GM19025 (cell line): ENCODE results near the gene TGFB2.

Experiments used
- ATAC-seq: cut with Tn5 transposase; IDR thresholded peaks from one replicate; pipeline ENCODE4 v1.9.1; 2021; ENCODE audit warnings: mild to moderate bottlenecking, low read depth, moderate library complexity; ENCODE audit not compliant: unreplicated experiment

Gene TGFB2

DNA sequence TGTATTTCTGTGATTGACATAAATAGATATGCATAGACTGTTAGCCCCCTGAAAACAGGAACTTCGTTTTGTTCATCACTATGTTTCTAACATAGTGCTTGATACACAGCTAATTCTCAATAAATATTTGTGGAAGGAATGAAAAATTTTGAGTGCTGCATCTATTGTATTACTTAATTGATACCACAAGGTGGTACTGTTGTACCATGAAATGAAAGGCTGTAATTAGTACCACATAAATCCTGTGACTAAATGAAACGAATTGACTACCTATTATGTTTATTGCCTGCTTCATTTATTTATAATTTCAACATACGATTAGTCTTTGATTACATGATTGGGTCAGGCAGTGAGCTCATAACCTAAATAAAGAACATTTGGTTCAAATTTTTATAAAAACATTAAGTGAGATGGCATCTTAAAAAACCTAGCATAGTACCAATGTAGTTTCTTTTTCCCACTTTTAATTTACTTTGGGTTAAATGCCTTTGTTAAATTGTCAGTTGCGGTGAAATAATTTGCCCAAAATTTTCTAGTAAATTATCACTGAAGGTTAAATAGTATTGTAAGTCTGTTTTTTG is 15.0 kb upstream of the TGFB2 start:
- ATAC-seq: no peak

- ATAC-seq: no peak
These were observed 12.7 kb upstream of the TGFB2 start for GRCh38 chr1:218332416-218332815.

DNA sequence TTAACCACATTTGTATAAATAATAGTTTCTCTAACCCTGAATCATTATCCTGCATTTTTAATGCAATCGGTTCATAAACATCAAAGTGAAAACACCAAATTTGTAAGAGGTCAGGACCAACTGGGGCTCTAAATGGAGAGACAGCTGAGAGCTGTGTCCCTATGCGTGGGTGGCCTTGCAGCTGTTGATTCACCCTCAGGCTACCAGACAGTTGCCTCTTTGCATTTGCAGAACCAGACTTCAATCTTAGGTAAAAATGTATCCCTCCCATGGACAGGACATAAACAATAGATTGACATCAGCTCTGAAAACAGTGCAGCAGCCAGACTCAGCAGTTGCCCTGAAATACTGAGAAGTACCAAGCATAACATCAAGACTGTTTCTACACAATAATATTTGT is 8.8 kb upstream of the TGFB2 start:
- no peak for ATAC-seq

DNA sequence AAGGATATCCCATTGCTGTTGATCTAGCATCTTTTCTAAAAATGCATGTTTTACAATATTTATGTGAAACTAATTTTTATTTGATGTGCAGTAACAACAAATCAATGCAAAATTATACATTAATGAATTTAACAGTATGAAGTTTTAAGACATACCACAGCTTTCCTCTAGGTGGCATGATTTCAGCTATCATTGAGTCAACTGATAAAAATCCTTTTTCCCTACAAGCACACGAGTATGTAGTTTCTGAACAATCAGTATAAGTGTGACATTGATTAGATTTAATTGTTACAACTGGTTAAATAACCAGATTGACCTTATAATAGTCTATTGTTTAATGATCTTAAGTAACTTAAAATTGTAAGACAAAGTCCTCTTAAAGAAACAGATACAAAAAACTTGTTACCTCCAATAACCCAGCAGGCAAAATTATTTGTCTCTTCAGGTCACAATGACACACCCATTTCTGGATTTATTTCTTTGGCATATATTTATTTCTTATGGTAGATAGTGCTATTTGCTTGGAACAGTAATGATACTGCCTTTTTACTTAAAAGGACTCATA is 5.8 kb upstream of the TGFB2 start:
- ATAC-seq: no peak

- no peak for ATAC-seq
These were observed 3.8 kb upstream of the TGFB2 start for GRCh38 chr1:218341325-218341724.

DNA sequence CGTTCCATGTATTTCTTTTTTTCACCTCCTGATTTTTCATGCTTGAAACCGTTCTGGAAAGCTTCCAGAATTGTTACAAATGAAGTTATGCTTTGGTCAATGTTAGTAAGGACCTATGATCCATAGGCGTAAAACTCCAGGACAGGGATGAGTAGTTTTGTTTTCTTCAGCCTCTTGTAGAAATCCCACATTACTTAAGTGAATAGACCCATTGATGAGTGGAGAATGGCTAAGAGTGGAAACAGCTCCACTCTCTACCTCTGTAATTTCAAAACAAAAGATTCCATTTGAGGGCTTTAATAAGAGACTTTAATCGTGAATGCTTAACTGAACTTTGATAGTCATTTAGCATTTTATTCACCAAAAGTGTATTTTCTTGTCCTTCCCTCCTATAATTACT is 3.0 kb upstream of the TGFB2 start:
- no peak for ATAC-seq

DNA sequence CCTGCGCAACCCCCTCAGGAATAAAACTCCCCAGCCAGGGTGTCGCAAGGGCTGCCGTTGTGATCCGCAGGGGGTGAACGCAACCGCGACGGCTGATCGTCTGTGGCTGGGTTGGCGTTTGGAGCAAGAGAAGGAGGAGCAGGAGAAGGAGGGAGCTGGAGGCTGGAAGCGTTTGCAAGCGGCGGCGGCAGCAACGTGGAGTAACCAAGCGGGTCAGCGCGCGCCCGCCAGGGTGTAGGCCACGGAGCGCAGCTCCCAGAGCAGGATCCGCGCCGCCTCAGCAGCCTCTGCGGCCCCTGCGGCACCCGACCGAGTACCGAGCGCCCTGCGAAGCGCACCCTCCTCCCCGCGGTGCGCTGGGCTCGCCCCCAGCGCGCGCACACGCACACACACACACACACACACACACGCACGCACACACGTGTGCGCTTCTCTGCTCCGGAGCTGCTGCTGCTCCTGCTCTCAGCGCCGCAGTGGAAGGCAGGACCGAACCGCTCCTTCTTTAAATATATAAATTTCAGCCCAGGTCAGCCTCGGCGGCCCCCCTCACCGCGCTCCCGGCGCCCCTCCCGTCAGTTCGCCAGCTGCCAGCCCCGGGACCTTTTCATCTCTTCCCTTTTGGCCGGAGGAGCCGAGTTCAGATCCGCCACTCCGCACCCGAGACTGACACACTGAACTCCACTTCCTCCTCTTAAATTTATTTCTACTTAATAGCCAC is 696 bp downstream of the TGFB2 start:
- peak; percentile 55 for ATAC-seq

DNA sequence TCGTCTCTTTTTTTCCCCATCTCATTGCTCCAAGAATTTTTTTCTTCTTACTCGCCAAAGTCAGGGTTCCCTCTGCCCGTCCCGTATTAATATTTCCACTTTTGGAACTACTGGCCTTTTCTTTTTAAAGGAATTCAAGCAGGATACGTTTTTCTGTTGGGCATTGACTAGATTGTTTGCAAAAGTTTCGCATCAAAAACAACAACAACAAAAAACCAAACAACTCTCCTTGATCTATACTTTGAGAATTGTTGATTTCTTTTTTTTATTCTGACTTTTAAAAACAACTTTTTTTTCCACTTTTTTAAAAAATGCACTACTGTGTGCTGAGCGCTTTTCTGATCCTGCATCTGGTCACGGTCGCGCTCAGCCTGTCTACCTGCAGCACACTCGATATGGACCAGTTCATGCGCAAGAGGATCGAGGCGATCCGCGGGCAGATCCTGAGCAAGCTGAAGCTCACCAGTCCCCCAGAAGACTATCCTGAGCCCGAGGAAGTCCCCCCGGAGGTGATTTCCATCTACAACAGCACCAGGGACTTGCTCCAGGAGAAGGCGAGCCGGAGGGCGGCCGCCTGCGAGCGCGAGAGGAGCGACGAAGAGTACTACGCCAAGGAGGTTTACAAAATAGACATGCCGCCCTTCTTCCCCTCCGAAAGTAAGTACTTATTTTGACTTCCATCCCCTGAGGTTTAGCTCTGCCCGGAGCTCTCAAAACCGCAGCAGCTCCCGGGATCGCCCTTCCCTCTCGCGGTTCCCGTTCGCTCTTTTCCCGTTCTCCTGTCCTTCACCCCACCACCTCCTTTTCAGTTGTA is 1.5 kb downstream of the TGFB2 start:
- no peak for ATAC-seq

GRCh38 chr1:218347336-218347722 is 2.2 kb downstream of the TGFB2 start:
- ATAC-seq: no peak

DNA sequence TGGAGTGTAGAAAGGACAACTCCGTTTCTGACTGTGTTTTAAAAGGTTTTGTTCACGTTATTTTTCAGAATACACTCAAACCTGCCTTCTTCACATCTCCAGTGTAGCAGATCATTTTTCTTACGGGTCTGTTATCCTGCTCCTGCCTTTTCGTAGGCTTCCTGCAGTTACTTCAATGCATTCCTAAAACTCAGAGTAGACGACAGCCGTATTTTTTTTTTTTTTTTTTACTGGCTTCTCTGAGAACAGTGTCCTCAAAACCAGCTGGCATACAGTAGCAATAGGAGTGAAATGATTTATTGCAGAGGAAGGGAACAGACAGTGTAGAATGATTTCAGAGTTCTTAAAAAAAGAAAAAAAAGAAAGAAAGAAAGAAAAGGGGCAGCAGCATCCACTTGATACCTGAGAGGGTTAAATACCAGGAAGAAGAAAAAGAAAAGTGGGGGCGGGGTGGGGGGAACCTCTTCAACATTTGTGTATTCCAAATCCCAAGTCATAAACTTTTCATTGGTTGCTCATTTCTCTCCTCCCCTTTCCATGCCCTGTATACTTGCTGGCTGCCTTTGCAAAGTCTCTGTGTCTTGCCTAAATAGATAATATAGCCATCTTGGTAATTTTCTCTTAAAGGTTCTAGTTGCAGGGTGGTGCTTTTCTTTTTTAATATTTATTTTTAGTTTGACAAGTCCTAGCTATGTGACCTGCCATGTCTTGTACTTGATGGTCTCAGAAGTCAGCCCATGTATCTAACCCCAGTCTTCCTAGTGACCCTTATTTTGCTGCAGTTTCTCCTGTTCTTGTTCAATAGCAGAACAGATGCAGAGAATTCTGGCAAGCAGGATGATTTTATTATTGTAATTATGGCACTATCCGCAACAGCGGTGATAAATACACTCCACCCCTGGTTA is 2.8 kb downstream of the TGFB2 start:
- no peak for ATAC-seq

- no peak for ATAC-seq
These were observed 3.5 kb downstream of the TGFB2 start for GRCh38 chr1:218348628-218349071.

DNA sequence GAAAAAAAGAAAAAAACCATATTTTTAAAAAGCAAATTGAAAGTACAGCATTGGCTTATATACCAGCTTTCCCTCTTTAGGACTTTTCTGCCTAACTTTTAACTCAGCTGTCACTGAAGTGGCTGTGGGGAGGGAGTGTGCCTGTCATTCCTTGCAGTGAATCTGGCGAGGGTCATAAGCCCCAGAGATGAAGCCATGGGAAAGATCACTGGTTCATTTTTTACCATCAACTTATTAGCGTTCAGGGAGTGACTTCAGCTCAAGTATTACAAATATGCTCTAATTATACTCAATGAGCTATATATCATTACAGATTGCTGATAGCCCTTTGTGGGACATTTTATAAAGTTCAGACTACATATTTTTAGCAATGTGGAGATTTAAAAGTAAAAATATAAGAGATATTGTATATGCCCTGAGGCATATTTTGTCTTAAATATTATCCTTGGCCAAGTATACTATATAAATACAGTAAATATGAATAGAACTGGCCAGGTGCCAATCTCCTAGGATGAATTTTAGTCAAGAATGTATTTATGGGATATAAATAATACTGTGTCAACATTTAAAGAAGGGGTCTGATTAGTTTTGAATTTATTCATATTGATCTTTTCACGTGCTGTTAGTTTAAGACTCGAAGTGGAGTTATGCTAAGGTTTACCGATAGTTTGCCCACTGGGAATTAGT is 4.4 kb downstream of the TGFB2 start:
- no peak for ATAC-seq

DNA sequence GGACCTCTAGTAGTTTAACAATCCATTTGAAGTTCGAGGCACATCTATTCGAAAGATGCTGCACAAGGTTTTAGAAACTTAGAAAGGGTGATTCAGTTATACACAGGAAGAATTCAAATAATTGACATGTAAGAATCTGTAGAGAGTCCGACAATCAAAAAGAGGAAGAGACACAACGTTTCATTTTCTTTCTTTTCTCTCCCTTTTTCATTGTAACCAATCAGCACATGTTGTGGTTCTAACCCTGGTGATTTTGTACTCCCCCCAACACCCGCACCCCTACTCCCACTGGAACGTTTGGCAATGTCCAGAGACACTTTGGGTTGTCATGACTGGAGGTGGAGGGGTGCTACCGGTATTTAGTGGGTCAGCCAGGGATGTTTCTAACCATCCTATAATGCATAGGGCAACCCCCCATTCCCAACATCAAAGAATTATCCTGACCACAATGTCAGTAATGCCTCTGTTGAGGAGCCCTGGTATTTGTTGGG is 4.9 kb downstream of the TGFB2 start:
- no peak for ATAC-seq

DNA sequence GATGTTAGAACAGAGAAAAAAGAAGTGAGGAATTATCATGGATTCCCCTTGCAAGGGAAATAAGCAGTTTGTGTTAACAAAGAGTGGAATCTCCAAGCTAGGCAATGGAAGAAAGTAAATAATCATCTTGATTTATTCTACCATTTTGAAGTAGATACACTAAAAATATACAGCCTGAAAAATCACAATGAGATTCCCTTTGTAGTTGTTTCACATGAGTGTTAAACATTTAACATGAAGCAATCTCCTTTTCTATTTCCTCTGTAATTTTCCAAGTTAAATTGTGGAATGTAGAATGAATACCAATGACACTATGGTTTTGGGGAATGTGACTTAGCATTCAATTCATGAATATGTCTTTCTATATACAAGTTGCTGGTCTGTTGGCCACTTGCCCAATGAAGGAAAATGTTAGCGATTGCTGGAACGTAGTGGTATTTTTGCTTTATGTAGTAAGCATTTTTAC is 5.7 kb downstream of the TGFB2 start:
- ATAC-seq: no peak

DNA sequence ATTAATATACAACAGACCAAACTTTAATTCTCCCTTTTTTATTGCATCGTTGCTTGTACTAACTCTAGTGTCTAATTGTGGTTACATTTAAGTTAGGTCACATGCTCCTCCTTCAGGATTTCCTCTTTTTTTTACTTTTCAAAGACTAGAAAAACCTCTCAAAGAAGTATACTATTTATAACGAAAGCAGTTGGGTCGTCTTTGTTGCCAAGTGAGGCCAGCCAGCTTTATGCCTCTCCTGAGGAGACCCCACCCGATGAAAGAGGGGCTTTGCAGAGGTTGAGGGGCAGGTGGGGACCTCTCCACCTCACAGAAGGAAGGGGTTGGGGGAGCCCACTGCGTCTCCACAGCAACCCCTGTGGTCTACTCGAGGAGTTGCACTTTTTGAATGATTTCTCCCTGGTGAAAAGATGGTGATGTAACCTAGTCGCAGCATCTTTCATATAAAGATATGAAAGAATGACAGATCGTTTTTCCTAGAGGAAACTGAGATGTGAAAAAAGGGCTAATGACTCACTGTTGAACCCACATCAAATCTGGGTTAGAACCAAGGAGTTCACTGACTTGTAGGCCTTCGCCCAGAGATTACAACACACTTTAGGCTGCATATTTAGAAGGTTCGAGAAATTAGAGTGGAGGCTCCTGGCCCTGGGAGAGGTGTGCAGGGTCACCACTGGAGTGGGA is 6.4 kb downstream of the TGFB2 start:
- ATAC-seq: peak; percentile 60

GRCh38 chr1:218352075-218352438 is 6.9 kb downstream of the TGFB2 start:
- no peak for ATAC-seq

DNA sequence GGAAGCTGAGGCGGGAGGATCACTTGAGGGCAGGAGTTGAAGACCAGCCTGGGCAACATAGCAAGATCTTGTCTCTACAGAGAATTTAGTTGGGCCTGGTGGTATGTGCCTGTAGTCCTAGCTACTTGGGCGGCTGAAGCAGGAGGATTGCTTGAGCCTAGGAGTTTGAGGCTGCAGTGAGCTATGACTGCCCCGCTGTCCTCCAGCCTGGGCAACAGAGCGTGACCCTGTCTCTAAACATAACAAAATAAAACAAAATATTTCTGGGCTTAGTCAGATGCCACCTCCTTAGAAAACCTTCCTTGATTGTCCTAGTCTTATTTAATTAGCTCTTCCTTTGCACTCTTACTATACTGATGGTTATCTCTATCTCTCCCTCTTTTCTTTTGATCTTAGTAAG is 8.5 kb downstream of the TGFB2 start:
- ATAC-seq: no peak

GRCh38 chr1:218355278-218355677 is 10.1 kb downstream of the TGFB2 start:
- no peak for ATAC-seq
